Mucosa of descending colon (tissue), 3 donors: Measurements from ENCODE around the gene SLAMF6. TPM values are rescaled to one million over a fixed set of nuclear protein-coding genes. Genes with fewer than 3 reads are reported as not detected.
A peak's percentile ranks its signal among the peaks of the same experiment; 100 is the strongest.

Experiments
- ATAC-seq: fragments of 200-7000 bp; cut with Tn5 transposase; one replicate; pipeline ENCODE4 v1.9.1; 2020; ENCODE audit warnings: mild to moderate bottlenecking, moderate library complexity
- DNase-seq, 3 donors: peaks; one replicate each; pipeline ENCODE4 v3.0.0-alpha.2; 2020
- H3K36me3 ChIP-seq: fragments of 200-600 bp; one replicate; pipeline ENCODE4 v1.8.0; 2021; ENCODE audit warnings: low read depth, mild to moderate bottlenecking
- H3K4me1 ChIP-seq: fragments of 200-600 bp; one replicate; pipeline ENCODE4 v1.8.0; 2021; ENCODE audit warnings: low read depth, mild to moderate bottlenecking
- H3K4me3 ChIP-seq: fragments of 200-600 bp; one replicate; pipeline ENCODE4 v1.8.0; 2021; ENCODE audit warnings: mild to moderate bottlenecking
- H3K9me3 ChIP-seq: fragments of 200-600 bp; one replicate; pipeline ENCODE4 v1.8.0; 2021; ENCODE audit warnings: mild to moderate bottlenecking
- intact Hi-C, 2 donors: fragments of 100-400 bp; cut with DNase I in 1 of 2; cut with micrococcal nuclease in 1 of 2; formaldehyde crosslinking; loops; one replicate each; pipeline versions ENCODE4 v1.11.0 to v1.11.1; 2022; cut with DNase I, micrococcal nuclease
- total RNA-seq, 3 donors: library from RNA; stranded (reverse); fragmentation: NEBNext Ultra II Directional in 2 of 3; extraction: Animal tissue kit (Norgen Biotek cat#: 25700) in 2 of 3; gene quantifications; one replicate each; pipeline versions ENCODE4 v1.2.1 to v1.2.4, GENCODE V29; 2021 to 2023
- TF ChIP-seq, protein P1 (sequence below): fragments of 200-600 bp; IDR thresholded peaks from one replicate; pipeline ENCODE4 v1.8.0; 2022; ENCODE audit warnings: antibody characterized with exemption, mild to moderate bottlenecking
- donor health status: DM: no; HTN: no; CAD: no; lungs with moderate emphysema.
- donor health status: DM: no; HTN: no; CAD: no.
- donor health status: DM: no; HTN: yes; CAD: no.

Gene SLAMF6
- total RNA-seq, 3 donors from 2014 or later, result 1.2 to 2.6 (median 2.4) TPM

DNA sequence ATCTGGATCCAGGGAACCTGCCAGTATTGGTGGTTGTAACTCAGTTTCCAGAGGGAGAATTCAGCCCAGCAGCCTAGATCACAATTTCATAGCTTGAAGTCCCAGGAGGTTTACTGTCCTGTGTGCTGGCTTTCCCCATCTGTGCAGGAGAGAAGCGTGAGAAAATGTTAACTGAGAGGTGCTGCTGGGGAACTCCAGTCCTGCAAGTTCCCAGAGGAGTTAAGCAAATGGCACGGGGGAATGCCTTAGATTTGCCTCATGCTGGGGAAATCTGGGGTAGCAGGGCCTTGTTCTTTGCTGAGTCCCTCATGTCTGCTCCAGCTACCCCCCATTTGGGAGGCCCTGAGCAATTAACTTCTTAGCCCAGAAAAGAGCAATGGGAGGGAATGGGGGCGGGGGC lies 25.1 kb upstream of the SLAMF6 start:
- TF ChIP-seq, protein P1, sequence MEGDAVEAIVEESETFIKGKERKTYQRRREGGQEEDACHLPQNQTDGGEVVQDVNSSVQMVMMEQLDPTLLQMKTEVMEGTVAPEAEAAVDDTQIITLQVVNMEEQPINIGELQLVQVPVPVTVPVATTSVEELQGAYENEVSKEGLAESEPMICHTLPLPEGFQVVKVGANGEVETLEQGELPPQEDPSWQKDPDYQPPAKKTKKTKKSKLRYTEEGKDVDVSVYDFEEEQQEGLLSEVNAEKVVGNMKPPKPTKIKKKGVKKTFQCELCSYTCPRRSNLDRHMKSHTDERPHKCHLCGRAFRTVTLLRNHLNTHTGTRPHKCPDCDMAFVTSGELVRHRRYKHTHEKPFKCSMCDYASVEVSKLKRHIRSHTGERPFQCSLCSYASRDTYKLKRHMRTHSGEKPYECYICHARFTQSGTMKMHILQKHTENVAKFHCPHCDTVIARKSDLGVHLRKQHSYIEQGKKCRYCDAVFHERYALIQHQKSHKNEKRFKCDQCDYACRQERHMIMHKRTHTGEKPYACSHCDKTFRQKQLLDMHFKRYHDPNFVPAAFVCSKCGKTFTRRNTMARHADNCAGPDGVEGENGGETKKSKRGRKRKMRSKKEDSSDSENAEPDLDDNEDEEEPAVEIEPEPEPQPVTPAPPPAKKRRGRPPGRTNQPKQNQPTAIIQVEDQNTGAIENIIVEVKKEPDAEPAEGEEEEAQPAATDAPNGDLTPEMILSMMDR, result no peak
- intact Hi-C loops, result no loop called here
- ATAC-seq (no peak), DNase-seq (no peak)
- no peaks in the 10 kb centered on the region for H3K36me3 ChIP-seq
- no peaks in the 10 kb centered on the region for H3K4me1 ChIP-seq
- no peak overlapping the region for H3K4me3 ChIP-seq
- H3K9me3 ChIP-seq, result no peaks in the 10 kb centered on the region

DNA sequence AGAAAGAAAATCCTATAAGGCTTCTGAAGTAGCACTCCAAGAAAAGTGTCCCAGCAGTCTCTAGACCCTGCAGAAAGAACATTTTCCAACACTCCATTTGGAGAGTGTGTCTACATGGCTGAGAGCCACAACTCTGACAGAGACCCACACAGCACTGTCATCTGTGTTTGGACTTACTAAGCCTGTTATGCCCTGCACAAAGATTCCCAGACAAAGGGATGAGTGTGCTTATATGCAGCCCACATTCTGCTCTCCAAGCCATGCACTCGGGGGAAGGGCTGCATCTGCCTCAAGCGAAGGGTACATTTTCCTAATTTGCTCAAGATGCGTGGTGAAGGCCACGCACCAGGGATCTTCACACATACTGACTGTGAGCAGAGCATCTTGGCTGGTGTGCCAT lies 24.4 kb upstream of the SLAMF6 start:
- H3K4me3 ChIP-seq, result no peak overlapping the region
- H3K9me3 ChIP-seq, result no peaks in the 10 kb centered on the region
- intact Hi-C loops, result no loop called here
- TF ChIP-seq, protein P1, result no peak
- H3K36me3 ChIP-seq, result no peaks in the 10 kb centered on the region
- DNase-seq (no peak), ATAC-seq (no peak)
- H3K4me1 ChIP-seq, result peaks cover 3% of the 10 kb centered on the region

DNA sequence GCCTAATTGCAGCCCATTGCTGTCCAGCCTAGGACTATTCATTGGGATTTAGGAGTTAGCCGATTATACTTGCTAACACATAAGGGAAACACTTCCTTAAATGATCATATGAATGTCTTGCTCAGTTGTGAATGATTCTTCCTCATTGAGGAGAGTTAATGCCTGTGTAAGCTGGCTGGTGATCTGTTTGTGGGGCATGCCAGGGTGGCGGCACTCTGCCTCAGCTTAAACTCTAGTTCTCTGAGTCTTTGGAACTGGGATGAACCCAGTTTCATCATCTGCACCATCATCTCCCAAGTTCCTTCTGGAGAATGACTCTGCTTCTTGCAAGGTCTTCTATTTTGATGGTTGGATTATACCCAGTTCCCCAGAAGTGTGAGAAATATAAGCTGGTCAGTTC lies 23.9 kb upstream of the SLAMF6 start:
- Histone ChIP-seq H3K4me3 (no peak overlapping the region), H3K9me3 (no peaks in the 10 kb centered on the region), H3K36me3 (no peaks in the 10 kb centered on the region), H3K4me1 (peaks cover 5% of the 10 kb centered on the region)
- ATAC-seq (no peak), DNase-seq (no peak)
- intact Hi-C loops, result no loop called here
- TF ChIP-seq, protein P1, result no peak

DNA sequence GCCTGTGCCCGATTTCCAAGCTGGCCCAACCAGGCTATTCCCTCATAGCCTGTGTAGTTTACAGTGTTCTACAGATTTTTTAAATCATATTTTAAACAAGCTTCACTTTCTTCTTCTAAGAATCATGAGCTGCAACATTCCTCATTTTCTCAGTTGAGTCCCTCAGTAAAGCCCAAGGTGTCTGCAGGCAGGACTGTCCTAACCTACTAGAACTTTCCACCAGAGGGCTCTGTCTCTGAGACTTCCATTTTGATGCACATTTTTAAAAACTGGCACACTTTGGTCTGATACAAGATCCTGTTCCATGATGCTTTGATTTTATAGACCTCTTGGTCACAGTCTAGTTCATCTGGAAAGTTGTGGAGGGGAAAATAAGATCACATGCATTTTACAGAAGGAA lies 21.6 kb upstream of the SLAMF6 start:
- intact Hi-C loops, result no loop called here
- TF ChIP-seq, protein P1, result no peak
- DNase-seq (no peak), ATAC-seq (peak; percentile 24)
- no peaks in the 10 kb centered on the region for H3K9me3 ChIP-seq
- peaks cover 28% of the 10 kb centered on the region for H3K4me1 ChIP-seq
- H3K4me3 ChIP-seq, result no peak overlapping the region
- no peaks in the 10 kb centered on the region for H3K36me3 ChIP-seq

DNA sequence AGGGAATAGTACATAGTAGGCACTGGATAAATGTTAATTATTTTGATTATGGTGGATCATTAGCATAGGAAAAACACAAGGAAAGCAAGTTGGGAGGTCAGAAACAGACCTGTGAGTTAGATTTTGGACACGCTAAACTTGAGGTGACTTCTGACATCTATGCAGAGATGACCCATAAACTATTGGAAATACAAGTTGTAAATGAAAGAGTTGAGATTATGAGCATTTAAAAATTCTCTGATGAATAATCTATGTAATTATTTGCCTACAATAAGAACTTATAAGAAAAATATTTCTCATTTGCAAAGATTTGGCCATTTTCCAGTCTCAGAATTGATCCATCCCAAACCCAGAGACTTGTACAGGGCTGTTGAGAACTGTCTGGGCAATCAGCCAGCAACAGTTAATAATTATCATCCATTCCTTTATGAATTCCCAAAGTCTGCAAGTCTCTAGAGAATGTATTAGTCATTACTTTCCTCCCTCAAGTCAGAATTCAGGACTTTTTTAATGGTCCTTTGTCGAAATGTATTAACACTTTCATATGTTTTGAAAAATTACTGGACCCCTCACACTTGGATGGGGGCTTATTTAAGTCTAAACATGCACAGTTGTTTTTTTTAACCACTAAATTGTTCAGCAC lies 19.4 kb upstream of the SLAMF6 start:
- Histone ChIP-seq H3K4me1 (peaks cover 40% of the 10 kb centered on the region), H3K4me3 (no peak overlapping the region), H3K36me3 (no peaks in the 10 kb centered on the region), H3K9me3 (no peaks in the 10 kb centered on the region)
- no peak for DNase-seq
- TF ChIP-seq, protein P1, result no peak
- ATAC-seq, result no peak
- intact Hi-C loops, result no loop called here
